ENCODE measurements around the gene TMEM234. TPM values are rescaled to one million over a fixed set of nuclear protein-coding genes. Genes with fewer than 3 reads are reported as not detected.

TMEM234 gene
- total RNA-seq, 2 donors from 2014 or later = 9.8 to 10.5 TPM

DNA sequence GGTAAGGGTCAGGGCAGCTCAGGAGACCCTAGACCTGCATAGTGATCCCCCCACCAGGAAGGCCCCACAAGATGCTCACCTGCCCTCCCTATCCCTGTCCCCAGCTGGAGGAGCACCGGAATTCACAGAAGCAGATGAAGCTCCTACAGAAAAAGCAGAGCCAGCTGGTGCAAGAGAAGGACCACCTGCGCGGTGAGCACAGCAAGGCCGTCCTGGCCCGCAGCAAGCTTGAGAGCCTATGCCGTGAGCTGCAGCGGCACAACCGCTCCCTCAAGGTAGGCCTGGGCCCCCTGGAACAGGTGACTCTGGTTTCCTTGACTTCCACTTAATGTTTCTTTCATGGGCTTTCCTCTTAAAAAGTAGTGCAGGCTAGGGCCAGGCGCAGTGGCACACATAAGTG is 34.3 kb downstream of the TMEM234 start:
- Mint-ChIP-seq H3K36me3 (ENCODE audit: insufficient read depth in 2 of 2) (peaks cover 29 to 66% of the 10 kb centered on the region in 2 donors), H3K27ac (no peak overlapping the region), H3K9me3 (no peaks in the 10 kb centered on the region)

DNA sequence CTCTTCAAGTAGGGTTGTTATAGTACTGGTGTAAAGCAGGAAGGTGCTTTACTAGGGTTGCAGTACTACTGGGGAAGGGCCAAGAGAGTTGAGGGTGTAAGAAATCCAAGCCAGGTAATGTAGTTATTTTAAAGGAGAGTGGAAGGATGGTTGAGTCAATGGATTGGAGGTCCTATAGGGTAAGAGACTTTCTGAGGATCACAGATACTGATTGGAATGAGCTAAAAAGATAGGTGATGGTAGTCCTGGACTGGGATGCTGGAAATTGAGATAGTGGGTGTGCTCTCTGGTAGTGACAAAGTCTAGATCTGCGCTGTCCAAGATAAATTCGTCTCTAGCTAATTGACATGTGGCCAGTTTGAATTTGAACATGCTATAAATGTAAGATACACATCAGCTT is 35.7 kb downstream of the TMEM234 start:
- H3K36me3 Mint-ChIP-seq (ENCODE audit: insufficient read depth in 2 of 2) = peaks cover 26 to 64% of the 10 kb centered on the region in 2 donors
- peak overlapping the region; percentile 62 to 73 for H3K4me3 Mint-ChIP-seq
- no peaks in the 10 kb centered on the region for H3K9me3 Mint-ChIP-seq
- no peaks in the 10 kb centered on the region for H3K27me3 Mint-ChIP-seq (ENCODE audit: low read depth)
- DNase-seq = no peak
- H3K4me1 Mint-ChIP-seq (ENCODE audit: low read depth) = peaks cover 60% of the 10 kb centered on the region
- peak in 1 of 2 donors; percentile 7 for ATAC-seq (replicated peaks in 1 of 2)
- H3K27ac Mint-ChIP-seq = peak overlapping the region; percentile 99

More for the DNA sequence above, 34.3 kb downstream of the TMEM234 start:
- H3K27me3 Mint-ChIP-seq (ENCODE audit: low read depth) = no peaks in the 10 kb centered on the region
- H3K4me3 Mint-ChIP-seq = no peak overlapping the region
- DNase-seq (no peak), ATAC-seq (replicated peaks in 1 of 2) (no peak)
- H3K4me1 Mint-ChIP-seq (ENCODE audit: low read depth) = peaks cover 60% of the 10 kb centered on the region

DNA sequence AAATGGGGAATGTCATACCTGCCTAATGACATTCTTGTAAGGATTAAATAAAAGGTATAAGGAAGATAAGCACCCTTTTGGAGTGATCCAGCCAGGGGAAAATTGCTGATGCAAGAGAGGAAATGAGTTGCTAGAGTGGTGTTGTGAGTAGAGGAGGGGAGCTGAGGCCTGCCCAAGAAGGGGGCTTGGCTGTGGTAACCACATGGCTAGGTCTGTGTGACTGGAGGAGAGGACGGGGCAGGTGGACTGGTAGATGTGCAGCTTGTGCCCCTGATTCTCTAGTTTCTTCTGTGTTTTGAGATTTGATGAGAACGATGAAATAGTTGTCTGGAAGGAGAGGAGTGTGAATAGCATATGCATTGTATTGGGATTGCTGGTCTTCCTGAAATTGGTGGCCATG is 36.1 kb downstream of the TMEM234 start:
- no peaks in the 10 kb centered on the region for H3K9me3 Mint-ChIP-seq
- peaks cover 60% of the 10 kb centered on the region for H3K4me1 Mint-ChIP-seq (ENCODE audit: low read depth)
- ATAC-seq (replicated peaks in 1 of 2) (peak; percentile 52 to 61), DNase-seq (no peak)
- H3K27me3 Mint-ChIP-seq (ENCODE audit: low read depth) = no peaks in the 10 kb centered on the region
- H3K36me3 Mint-ChIP-seq (ENCODE audit: insufficient read depth in 2 of 2) = peaks cover 30 to 66% of the 10 kb centered on the region in 2 donors
- H3K27ac Mint-ChIP-seq = peak overlapping the region; percentile 99
- peak overlapping the region; percentile 62 to 73 for H3K4me3 Mint-ChIP-seq

DNA sequence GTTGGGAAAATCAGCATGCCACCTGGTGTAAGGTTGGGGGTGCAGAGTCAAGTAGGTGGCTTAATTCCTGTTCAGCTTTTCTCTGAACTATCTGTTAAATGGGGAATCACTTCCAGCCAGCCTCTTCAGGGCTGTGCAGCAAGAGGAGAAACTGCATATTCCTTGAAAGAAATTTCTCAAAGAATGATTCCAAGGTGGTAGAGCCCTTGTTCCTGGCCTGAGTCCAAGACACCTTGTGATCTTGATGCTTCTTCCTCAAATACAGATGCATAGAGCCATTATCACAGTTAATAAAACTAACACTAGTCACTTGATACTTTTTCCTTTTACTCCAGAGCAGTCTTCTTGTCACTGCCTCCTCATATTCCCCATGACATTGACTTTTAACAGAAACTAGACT is 37.5 kb downstream of the TMEM234 start:
- H3K4me1 Mint-ChIP-seq (ENCODE audit: low read depth) = peaks cover 72% of the 10 kb centered on the region
- peak overlapping the region; percentile 70 for H3K4me3 Mint-ChIP-seq

DNA sequence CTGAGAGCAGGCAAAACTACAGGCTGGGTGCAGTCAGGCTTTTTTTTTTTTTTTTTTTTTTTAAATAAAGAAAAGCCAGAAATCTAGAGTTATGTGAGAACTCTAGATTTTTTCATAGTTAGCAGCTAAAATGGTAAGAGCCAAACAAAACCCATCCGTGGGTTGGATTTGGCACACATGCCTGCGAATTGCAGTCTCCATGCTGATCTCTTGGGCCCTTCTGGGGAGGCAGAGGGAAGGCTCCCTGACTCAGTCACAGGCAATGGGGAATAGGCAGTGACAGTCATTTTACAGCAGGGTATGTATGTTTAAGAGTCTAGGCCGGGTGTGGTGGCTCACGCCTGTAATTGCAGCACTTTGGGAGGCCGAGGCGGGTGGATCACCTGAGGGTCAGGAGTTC is 40.1 kb downstream of the TMEM234 start:
- no peak for DNase-seq
- H3K36me3 Mint-ChIP-seq (ENCODE audit: insufficient read depth in 2 of 2) = peaks cover 33 to 53% of the 10 kb centered on the region in 2 donors
- no peak for ATAC-seq (replicated peaks in 1 of 2)
- H3K9me3 Mint-ChIP-seq = no peaks in the 10 kb centered on the region
- no peaks in the 10 kb centered on the region for H3K27me3 Mint-ChIP-seq (ENCODE audit: low read depth)
- H3K4me3 Mint-ChIP-seq = peak overlapping the region; percentile 68 to 98
- H3K27ac Mint-ChIP-seq = peak overlapping the region; percentile 78
- peaks cover 72% of the 10 kb centered on the region for H3K4me1 Mint-ChIP-seq (ENCODE audit: low read depth)

More for the DNA sequence above, 37.5 kb downstream of the TMEM234 start:
- Mint-ChIP-seq H3K27ac (peak overlapping the region; percentile 84), H3K9me3 (no peaks in the 10 kb centered on the region), H3K27me3 (ENCODE audit: low read depth) (no peaks in the 10 kb centered on the region), H3K36me3 (ENCODE audit: insufficient read depth in 2 of 2) (peaks cover 36 to 68% of the 10 kb centered on the region in 2 donors)
- ATAC-seq (replicated peaks in 1 of 2) (no peak), DNase-seq (no peak)

DNA sequence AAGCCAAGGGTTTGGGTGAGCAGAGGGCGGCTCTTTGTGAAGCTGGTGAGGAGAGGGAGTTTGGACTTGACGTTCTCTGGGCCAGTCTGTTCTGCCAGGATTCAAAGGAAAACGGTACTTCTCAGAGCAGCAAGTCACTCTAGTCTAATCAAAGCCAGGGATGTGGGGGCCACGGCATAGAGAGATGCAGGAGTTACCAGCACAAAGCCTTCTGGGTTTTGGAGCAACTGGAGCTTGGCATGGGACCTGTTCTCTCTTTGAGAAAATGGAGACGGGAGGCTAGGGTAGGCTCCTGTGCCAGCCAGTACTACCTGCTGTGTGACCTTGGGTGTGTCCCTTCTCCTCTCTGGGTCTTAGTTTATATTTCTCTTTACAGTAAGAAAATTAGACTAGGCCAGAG is 40.6 kb downstream of the TMEM234 start:
- Mint-ChIP-seq H3K9me3 (no peaks in the 10 kb centered on the region), H3K4me3 (peak overlapping the region; percentile 98 to 99), H3K27ac (peak overlapping the region; percentile 98), H3K36me3 (ENCODE audit: insufficient read depth in 2 of 2) (peaks cover 33 to 51% of the 10 kb centered on the region in 2 donors), H3K27me3 (ENCODE audit: low read depth) (no peaks in the 10 kb centered on the region), H3K4me1 (ENCODE audit: low read depth) (peaks cover 69% of the 10 kb centered on the region)
- ATAC-seq (replicated peaks in 1 of 2) = no peak
- no peak for DNase-seq

DNA sequence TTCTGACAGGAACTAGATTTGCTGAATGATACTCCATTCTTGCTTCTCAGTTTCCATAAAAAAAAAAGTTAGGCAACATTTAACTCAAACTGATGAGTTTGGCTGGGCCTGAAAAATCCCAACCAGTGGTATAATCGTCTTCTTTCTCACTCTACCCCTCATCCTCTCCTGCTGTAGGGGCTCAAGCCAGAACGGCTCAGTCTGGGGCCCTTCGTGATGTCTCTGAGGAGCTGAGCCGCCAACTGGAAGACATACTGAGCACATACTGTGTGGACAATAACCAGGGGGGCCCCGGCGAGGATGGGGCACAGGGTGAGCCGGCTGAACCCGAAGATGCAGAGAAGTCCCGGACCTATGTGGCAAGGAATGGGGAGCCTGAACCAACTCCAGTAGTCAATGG is 41.1 kb downstream of the TMEM234 start:
- no peak for DNase-seq
- ATAC-seq (replicated peaks in 1 of 2) = no peak
- H3K4me1 Mint-ChIP-seq (ENCODE audit: low read depth) = peaks cover 64% of the 10 kb centered on the region
- peak overlapping the region; percentile 98 for H3K27ac Mint-ChIP-seq
- no peaks in the 10 kb centered on the region for H3K9me3 Mint-ChIP-seq
- H3K27me3 Mint-ChIP-seq (ENCODE audit: low read depth) = no peaks in the 10 kb centered on the region
- peaks cover 28 to 46% of the 10 kb centered on the region in 2 donors for H3K36me3 Mint-ChIP-seq (ENCODE audit: insufficient read depth in 2 of 2)
- H3K4me3 Mint-ChIP-seq = peak overlapping the region; percentile 98 to 99

DNA sequence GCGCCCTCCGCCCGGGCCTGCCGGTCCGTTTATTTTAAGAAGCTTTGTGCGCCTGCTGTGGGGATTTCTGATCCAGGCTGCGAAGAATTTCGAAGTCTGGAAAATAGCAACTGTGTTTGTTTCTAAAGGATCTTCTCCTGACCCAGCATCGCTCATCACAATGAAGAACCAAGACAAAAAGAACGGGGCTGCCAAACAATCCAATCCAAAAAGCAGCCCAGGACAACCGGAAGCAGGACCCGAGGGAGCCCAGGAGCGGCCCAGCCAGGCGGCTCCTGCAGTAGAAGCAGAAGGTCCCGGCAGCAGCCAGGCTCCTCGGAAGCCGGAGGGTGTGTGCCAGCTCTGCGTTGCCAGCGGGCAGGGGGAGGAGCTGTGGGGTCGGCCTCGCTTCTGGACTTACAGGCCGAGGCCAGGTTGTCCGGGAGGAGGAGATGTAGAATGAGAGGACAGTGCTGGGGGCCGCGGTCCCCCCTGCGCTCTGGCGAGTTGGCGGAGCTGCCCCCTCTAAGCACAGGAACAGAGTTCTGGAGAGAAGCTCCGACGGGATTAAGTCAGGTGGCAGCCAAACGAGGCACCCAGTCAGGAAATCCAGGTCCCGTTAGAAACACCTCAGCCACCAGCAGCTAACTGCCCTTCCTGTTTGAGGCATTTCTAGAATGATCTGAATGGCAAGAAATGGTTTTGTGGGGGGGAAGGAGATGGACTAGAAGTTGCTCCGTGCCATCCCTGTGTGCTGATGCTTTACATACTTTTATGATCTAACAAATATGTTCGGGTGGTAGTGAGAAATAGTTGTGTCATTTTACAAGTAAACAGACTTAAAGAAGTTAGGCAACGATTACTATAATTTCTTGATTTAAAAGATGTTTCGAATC is 41.7 kb downstream of the TMEM234 start:
- peak overlapping the region; percentile 98 for H3K27ac Mint-ChIP-seq
- H3K4me3 Mint-ChIP-seq = peak overlapping the region; percentile 98 to 99
- no peaks in the 10 kb centered on the region for H3K9me3 Mint-ChIP-seq
- ATAC-seq (replicated peaks in 1 of 2) (peak; percentile 20 to 34), DNase-seq (peak; percentile 42 to 48)
- peaks cover 26 to 40% of the 10 kb centered on the region in 2 donors for H3K36me3 Mint-ChIP-seq (ENCODE audit: insufficient read depth in 2 of 2)
- no peaks in the 10 kb centered on the region for H3K27me3 Mint-ChIP-seq (ENCODE audit: low read depth)
- H3K4me1 Mint-ChIP-seq (ENCODE audit: low read depth) = peaks cover 59% of the 10 kb centered on the region

DNA sequence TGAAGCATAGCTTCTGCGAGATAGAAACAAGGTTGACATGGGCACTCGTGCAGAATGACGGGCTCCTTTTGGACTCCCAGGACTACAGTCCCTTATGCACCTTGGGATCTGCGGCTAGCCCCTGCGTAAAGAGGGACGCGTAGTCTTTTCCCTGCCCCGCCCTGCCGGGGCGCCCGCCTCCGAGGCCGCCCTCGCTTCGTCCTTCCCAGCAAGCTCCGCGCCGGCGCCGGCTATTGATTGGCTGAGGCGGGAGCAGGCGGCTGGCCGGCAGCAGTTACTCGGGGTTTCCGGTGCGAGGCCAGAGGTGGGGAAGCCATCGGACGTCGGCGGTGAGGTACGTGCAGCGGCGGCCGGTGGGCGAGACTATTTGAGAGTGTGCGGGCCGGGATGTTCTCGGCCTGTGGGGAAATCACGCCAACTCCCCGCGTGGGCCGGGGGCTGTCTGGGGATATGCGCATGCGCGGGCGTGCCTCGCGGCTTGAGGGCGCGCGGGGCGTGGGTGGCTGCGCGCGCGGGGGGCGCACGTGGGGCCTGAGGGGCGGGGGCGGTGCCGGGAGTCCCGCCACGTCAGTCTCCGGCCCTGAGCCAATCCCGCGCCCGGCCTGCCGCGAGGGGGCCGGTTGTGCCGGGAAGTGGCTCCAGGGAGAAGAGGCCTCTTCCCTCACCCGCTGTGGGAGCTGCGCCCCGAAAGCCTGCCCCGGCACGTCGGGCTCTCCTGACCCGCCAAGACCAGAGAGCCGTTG is 42.5 kb downstream of the TMEM234 start, which contains the start of gene TXLNA:
TSS of gene TXLNA (plus strand) at position 233 of the 743 bp plus-strand sequence. CDS start 671 bp downstream, outside the sequence.
- H3K36me3 Mint-ChIP-seq (ENCODE audit: insufficient read depth in 2 of 2) = peaks cover 22 to 35% of the 10 kb centered on the region in 2 donors
- H3K4me1 Mint-ChIP-seq (ENCODE audit: low read depth) = peaks cover 53% of the 10 kb centered on the region
- H3K9me3 Mint-ChIP-seq = no peaks in the 10 kb centered on the region
- DNase-seq (peak; percentile 93 to 94), ATAC-seq (replicated peaks in 1 of 2) (peak; percentile 87 to 91)
- H3K27me3 Mint-ChIP-seq (ENCODE audit: low read depth) = no peaks in the 10 kb centered on the region
- H3K27ac Mint-ChIP-seq = peak within 1 kb of the TSS; percentile 98
- H3K4me3 Mint-ChIP-seq = peak within 1 kb of the TSS; percentile 98 to 99

DNA sequence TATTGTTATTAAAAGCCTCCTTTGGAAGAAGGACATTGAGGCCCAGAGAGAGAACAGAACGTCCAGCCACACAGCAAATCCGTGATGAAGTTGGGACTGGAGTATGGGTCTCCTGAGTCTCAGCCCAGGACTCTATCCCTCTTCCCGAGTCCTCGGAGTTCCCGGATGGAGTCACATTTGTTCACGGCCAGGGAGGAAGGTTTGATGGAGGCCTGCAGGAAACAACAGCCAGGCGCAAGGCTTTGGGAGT is 43.0 kb downstream of the TMEM234 start:
- Mint-ChIP-seq H3K4me3 (peak overlapping the region; percentile 98 to 99), H3K36me3 (ENCODE audit: insufficient read depth in 2 of 2) (peaks cover 19 to 34% of the 10 kb centered on the region in 2 donors), H3K9me3 (no peaks in the 10 kb centered on the region), H3K4me1 (ENCODE audit: low read depth) (peaks cover 48% of the 10 kb centered on the region), H3K27ac (peak overlapping the region; percentile 98), H3K27me3 (ENCODE audit: low read depth) (no peaks in the 10 kb centered on the region)
- no peak for ATAC-seq (replicated peaks in 1 of 2)
- no peak for DNase-seq

DNA sequence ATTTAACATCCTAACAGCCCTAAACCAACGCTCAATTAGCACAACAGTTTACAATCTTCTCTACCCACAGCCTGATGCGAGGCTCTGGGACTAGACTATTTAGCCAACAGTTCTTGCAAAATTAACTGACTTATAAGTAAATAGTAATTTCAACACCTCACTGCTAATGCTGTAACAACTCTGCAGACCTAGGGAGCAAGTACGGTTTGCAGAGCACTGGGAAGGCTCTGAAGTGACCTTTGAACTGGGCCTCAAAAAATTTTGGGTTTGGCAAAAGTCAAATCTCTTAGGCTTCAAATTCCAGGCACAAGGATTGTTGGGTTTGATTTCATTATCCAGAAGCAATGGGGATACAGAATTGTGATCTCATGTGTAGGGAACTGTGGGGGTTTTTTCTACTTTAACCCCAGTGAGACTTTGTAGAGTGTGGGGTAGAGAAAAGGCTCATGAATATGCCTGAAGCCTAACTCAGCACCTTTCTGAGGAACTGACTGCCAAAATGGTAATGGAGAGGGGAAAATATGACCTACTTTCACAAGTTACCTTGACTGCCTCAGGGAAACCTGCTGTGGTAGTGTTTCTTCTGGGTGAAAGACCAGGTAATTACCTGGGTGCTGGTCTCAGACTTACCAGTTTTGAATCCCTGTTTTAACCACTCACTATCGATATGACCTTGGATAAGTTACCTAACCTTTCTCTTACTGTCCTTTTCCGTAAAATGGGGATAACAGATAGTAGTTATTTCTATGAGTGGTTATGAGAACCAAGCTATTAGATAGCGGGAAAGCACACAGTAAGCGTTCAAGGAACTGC is 43.6 kb downstream of the TMEM234 start:
- no peak for ATAC-seq (replicated peaks in 1 of 2)
- no peak for DNase-seq
- no peaks in the 10 kb centered on the region for H3K27me3 Mint-ChIP-seq (ENCODE audit: low read depth)
- peaks cover 17 to 29% of the 10 kb centered on the region in 2 donors for H3K36me3 Mint-ChIP-seq (ENCODE audit: insufficient read depth in 2 of 2)
- H3K4me3 Mint-ChIP-seq = peak overlapping the region; percentile 98 to 99
- no peaks in the 10 kb centered on the region for H3K9me3 Mint-ChIP-seq
- peak overlapping the region; percentile 98 for H3K27ac Mint-ChIP-seq
- peaks cover 43% of the 10 kb centered on the region for H3K4me1 Mint-ChIP-seq (ENCODE audit: low read depth)

DNA sequence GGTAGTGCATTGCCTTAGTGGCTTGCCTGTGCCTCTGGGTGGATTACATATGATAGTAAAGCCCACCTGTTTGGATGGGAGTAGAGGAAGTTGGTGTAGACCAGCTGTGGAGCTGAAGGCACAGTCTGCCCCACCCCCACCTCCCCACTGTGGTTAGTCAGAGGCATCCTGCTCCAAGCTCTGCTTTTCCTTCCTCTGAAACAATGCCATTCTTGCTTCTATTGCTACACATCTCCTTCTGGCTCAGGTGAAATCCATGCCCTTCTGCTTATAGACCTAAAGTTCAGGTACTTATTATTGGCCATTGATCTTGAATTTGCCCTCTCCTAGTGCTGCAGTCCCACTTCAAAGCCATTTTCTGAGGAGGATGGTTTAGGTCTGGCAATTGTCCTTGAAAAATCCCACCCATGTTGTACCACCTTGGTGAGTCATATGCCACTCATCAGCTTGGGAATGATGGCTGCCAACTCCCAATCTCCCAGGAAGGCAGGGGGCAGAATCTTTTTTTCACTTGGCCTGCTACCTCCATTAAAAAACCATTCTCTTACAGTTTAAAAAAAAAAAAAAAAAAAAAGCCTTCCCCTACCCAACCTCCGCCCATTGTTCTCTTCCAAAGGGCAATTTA is 49.4 kb downstream of the TMEM234 start:
- ATAC-seq (replicated peaks in 1 of 2) (no peak), DNase-seq (no peak)
- Mint-ChIP-seq H3K4me1 (ENCODE audit: low read depth) (peaks cover 17% of the 10 kb centered on the region), H3K4me3 (no peak overlapping the region), H3K36me3 (ENCODE audit: insufficient read depth in 2 of 2) (peaks cover 5 to 20% of the 10 kb centered on the region in 2 donors), H3K27ac (peak overlapping the region; percentile 19), H3K9me3 (no peaks in the 10 kb centered on the region), H3K27me3 (ENCODE audit: low read depth) (no peaks in the 10 kb centered on the region)
